OCI-LY1 (cell line): ENCODE data around the gene MTRFR.

ENCODE experiments used
- CTCF ChIP-seq: fragments of 200-600 bp; sonication (generic), shearing (Covaris generic); IDR thresholded peaks from 2 replicates; pipeline ENCODE4 v1.5.1; 2017; ENCODE audit warnings: mild to moderate bottlenecking, antibody characterized with exemption, low read length, moderate library complexity, mixed read lengths
- EZH2 ChIP-seq: fragments of 200-600 bp; sonication (generic), shearing (Covaris generic); IDR thresholded peaks from 2 replicates; pipeline ENCODE4 v1.8.0; 2017; ENCODE audit warnings: borderline replicate concordance, mixed run types, mild to moderate bottlenecking, antibody characterized with exemption, low read length, moderate library complexity, mixed read lengths

GRCh38 chr12:123267335-123267920 lies 34.2 kb downstream of the MTRFR start:
- TF ChIP-seq CTCF: no peak
- TF ChIP-seq EZH2: no peak
